ENCODE data around the gene CCN2.
"Not testable (repeated sequence)": the region's sequence is repeated elsewhere in the genome, so short reads cannot be mapped to it uniquely, and the experiment has no call there.

Gene CCN2

GRCh38 chr6:131908787-131909186, 42.4 kb downstream of the CCN2 start:
- DNase-seq = not testable (repeated sequence)

GRCh38 chr6:131903734-131904133, 47.4 kb downstream of the CCN2 start:
- not testable (repeated sequence) for DNase-seq

GRCh38 chr6:131901326-131901873, 49.8 kb downstream of the CCN2 start:
- DNase-seq = not testable (repeated sequence)

GRCh38 chr6:131900231-131900630, 50.9 kb downstream of the CCN2 start:
- DNase-seq = no peak

- DNase-seq = no peak
These were observed 52.5 kb downstream of the CCN2 start for GRCh38 chr6:131898718-131899117.

Measured in stimulated activated CD8-positive, alpha-beta memory T cell treated with anti-CD3 and anti-CD28 coated beads, Interleukin-4, amount 100 ng/mL, for 48 hours (primary cell).